ENCODE measurements around the gene CHST11. TPM values are rescaled to one million over a fixed set of nuclear protein-coding genes. Genes with fewer than 3 reads are reported as not detected.

The CHST11 gene
- total RNA-seq, 1 experiment from 2014 or later, result 1.1 TPM

DNA sequence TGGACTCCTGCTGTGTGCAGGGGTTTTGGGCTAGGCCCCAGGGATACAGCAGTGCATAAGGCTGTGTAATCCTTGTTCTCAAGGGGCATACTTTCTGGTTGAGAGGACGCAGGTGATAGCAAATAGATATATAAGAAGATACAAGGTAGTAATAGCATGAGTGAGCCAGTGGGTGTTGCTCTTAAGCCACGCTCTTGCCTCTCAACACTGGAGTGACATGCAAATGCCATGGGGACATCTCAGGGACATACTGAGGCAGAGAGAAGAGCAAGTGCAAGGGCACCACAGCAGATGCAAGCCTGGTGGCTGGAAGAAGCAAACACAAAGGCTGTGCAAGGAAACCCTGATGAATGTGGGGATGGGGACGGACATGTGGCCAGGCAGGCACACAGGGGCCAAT is 223.3 kb downstream of the CHST11 start:
- DNase-seq (ENCODE audit: low spot score), result peak; percentile 13
- Histone ChIP-seq H3K4me1 (ENCODE audit: insufficient read depth, low read length, poor library complexity, severe bottlenecking) (no peaks in the 10 kb centered on the region), H3K4me3 (ENCODE audit: low read depth, low read length, poor library complexity, severe bottlenecking) (no peak overlapping the region), H3K27me3 (replicated peaks; ENCODE audit: insufficient read depth, low read depth, low read length, poor library complexity) (no peaks in the 10 kb centered on the region), H3K27ac (ENCODE audit: low read depth, low read length, poor library complexity, severe bottlenecking) (no peak overlapping the region), H3K36me3 (ENCODE audit: insufficient read depth, low read length, poor library complexity, severe bottlenecking) (no peaks in the 10 kb centered on the region), H3K9me3 (ENCODE audit: low read depth, low read length, poor library complexity, severe bottlenecking) (no peaks in the 10 kb centered on the region)
- intact Hi-C loops (cut with micrococcal nuclease; ENCODE audit: unreplicated experiment), result no loop called here
- no peak for TF ChIP-seq EZH2 (IDR thresholded peaks at IDR 0.05; ENCODE audit: borderline replicate concordance, low read depth, low read length, poor library complexity, severe bottlenecking)
- TF ChIP-seq, protein P1, sequence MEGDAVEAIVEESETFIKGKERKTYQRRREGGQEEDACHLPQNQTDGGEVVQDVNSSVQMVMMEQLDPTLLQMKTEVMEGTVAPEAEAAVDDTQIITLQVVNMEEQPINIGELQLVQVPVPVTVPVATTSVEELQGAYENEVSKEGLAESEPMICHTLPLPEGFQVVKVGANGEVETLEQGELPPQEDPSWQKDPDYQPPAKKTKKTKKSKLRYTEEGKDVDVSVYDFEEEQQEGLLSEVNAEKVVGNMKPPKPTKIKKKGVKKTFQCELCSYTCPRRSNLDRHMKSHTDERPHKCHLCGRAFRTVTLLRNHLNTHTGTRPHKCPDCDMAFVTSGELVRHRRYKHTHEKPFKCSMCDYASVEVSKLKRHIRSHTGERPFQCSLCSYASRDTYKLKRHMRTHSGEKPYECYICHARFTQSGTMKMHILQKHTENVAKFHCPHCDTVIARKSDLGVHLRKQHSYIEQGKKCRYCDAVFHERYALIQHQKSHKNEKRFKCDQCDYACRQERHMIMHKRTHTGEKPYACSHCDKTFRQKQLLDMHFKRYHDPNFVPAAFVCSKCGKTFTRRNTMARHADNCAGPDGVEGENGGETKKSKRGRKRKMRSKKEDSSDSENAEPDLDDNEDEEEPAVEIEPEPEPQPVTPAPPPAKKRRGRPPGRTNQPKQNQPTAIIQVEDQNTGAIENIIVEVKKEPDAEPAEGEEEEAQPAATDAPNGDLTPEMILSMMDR (conservative IDR thresholded peaks at IDR 0.05; ENCODE audit: low read depth, low read length), result peak; percentile 39; the same call in 1 of the 2 replicates
- BruUV-seq (replicated peaks), result no TSS peak
- ChIA-PET POLR2A (ENCODE audit: low non-redundant PET) (no interaction called here), CTCF (no interaction called here)

- no peak overlapping the region for H3K27ac ChIP-seq (ENCODE audit: low read depth, low read length, poor library complexity, severe bottlenecking)
- H3K4me3 ChIP-seq (ENCODE audit: low read depth, low read length, poor library complexity, severe bottlenecking), result no peak overlapping the region
- H3K9me3 ChIP-seq (ENCODE audit: low read depth, low read length, poor library complexity, severe bottlenecking), result no peaks in the 10 kb centered on the region
- POLR2A ChIA-PET (ENCODE audit: low non-redundant PET), result no interaction called here
- CTCF ChIA-PET, result no interaction called here
- DNase-seq (ENCODE audit: low spot score), result no peak
- no peaks in the 10 kb centered on the region for H3K27me3 ChIP-seq (replicated peaks; ENCODE audit: insufficient read depth, low read depth, low read length, poor library complexity)
- intact Hi-C loops (cut with micrococcal nuclease; ENCODE audit: unreplicated experiment), result no loop called here
- no peaks in the 10 kb centered on the region for H3K36me3 ChIP-seq (ENCODE audit: insufficient read depth, low read length, poor library complexity, severe bottlenecking)
- TF ChIP-seq EZH2 (IDR thresholded peaks at IDR 0.05; ENCODE audit: borderline replicate concordance, low read depth, low read length, poor library complexity, severe bottlenecking), result no peak
- TF ChIP-seq, protein P1 (conservative IDR thresholded peaks at IDR 0.05; ENCODE audit: low read depth, low read length), result no peak
- H3K4me1 ChIP-seq (ENCODE audit: insufficient read depth, low read length, poor library complexity, severe bottlenecking), result no peaks in the 10 kb centered on the region
- BruUV-seq (replicated peaks), result no TSS peak
Observed at GRCh38 chr12:104680491-104680890, 223.7 kb downstream of the CHST11 start.

DNA sequence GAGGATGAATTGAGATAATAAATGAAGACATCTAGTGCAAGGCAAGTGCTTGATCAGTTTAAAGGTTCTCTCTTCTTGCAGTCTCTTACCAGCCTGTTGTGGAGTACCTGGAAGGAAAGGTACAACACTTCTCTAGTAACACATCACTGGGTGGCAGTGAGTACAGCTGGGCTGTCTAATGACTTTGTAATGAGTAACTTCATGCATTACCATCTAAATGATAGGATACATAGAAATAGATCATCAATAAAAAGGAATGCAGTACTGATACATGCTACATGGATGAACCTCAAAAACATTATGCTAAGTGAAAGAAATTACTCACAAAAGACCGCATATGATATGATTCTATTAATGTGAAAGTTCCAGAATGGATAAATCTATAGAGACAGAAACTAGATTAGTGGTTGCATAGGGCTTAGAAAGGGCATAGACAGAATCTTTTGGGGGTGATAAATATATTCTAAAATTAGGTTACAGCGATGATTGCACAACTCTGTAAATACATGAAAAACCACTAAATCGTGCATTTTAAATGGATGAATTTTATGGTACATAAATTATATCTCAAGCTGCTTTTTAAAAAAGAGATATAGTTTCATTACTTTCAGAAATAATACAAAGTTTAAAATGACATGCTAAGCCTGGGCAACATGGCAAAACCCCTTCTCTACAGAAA is 224.4 kb downstream of the CHST11 start:
- intact Hi-C loops (cut with micrococcal nuclease; ENCODE audit: unreplicated experiment), result no loop called here

More for the DNA sequence above, 224.4 kb downstream of the CHST11 start:
- H3K27me3 ChIP-seq (replicated peaks; ENCODE audit: insufficient read depth, low read depth, low read length, poor library complexity), result no peaks in the 10 kb centered on the region
- no peak overlapping the region for H3K27ac ChIP-seq (ENCODE audit: low read depth, low read length, poor library complexity, severe bottlenecking)
- ChIA-PET CTCF (no interaction called here), POLR2A (ENCODE audit: low non-redundant PET) (no interaction called here)
- no peaks in the 10 kb centered on the region for H3K4me1 ChIP-seq (ENCODE audit: insufficient read depth, low read length, poor library complexity, severe bottlenecking)
- BruUV-seq (replicated peaks), result no TSS peak
- no peak overlapping the region for H3K4me3 ChIP-seq (ENCODE audit: low read depth, low read length, poor library complexity, severe bottlenecking)
- TF ChIP-seq, protein P1 (conservative IDR thresholded peaks at IDR 0.05; ENCODE audit: low read depth, low read length), result no peak
- TF ChIP-seq EZH2 (IDR thresholded peaks at IDR 0.05; ENCODE audit: borderline replicate concordance, low read depth, low read length, poor library complexity, severe bottlenecking), result no peak
- H3K36me3 ChIP-seq (ENCODE audit: insufficient read depth, low read length, poor library complexity, severe bottlenecking), result no peaks in the 10 kb centered on the region
- no peaks in the 10 kb centered on the region for H3K9me3 ChIP-seq (ENCODE audit: low read depth, low read length, poor library complexity, severe bottlenecking)
- DNase-seq (ENCODE audit: low spot score), result no peak

All from A673 (cell line).